Body of pancreas (tissue), 4 donors: ENCODE data around the gene ZNF536.

Experiments used
- POLR2A ChIP-seq, 3 donors: fragments of 450-650 bp; IDR thresholded peaks; one replicate each; pipeline ENCODE4 v1.6.1; 2016; ENCODE audit warnings: antibody characterized with exemption in 3 of 3, mild to moderate bottlenecking in 2 of 3
- TF ChIP-seq, protein P1 (sequence below), 7 experiments: fragments of 450-650 bp in 4 of 7; fragments of 200-600 bp in 3 of 7; sonication (generic) in 3 of 7; IDR thresholded peaks; one replicate each; pipeline ENCODE4 v1.5.1; 2016 to 2019; ENCODE audit warnings: antibody characterized with exemption in 7 of 7

DNA sequence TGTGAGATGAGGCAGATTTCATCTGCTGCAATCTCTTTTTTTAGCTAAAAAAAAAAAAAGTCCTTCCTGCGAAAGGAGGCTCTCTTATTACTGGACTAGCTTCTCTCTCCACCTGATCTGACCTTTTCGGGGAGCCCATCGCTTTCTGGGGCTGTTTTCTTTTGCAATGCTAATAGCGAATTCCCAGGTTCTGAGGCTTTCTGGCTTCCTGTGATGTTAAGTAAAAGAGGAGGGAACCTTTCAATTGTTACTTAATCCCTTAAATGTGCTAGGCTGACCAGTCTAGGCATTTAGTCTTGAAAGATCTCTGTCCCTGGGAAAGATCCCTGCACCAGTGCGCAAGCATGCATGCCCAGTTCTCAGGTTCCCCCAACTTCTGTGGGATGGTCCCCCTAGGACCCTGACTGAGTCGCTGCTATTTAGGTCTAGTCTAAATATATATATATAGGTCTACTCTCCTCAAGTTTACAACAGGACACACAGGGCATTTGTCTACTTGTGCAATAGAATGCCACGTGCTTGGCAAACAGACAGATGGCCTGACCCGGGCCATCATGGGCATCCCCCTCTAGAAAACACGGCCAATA, 224.7 kb downstream of the ZNF536 start:
- TF ChIP-seq POLR2A (IDR thresholded peaks at IDR 0.05), result no peak
- TF ChIP-seq, protein P1, sequence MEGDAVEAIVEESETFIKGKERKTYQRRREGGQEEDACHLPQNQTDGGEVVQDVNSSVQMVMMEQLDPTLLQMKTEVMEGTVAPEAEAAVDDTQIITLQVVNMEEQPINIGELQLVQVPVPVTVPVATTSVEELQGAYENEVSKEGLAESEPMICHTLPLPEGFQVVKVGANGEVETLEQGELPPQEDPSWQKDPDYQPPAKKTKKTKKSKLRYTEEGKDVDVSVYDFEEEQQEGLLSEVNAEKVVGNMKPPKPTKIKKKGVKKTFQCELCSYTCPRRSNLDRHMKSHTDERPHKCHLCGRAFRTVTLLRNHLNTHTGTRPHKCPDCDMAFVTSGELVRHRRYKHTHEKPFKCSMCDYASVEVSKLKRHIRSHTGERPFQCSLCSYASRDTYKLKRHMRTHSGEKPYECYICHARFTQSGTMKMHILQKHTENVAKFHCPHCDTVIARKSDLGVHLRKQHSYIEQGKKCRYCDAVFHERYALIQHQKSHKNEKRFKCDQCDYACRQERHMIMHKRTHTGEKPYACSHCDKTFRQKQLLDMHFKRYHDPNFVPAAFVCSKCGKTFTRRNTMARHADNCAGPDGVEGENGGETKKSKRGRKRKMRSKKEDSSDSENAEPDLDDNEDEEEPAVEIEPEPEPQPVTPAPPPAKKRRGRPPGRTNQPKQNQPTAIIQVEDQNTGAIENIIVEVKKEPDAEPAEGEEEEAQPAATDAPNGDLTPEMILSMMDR (IDR thresholded peaks at IDR 0.05), result no peak
